NCI-H2196 (cell line): ENCODE data around the gene SLC26A2.
A peak's percentile ranks its signal among the peaks of the same experiment; 100 is the strongest.

Source experiments
- DNase-seq: peaks from one replicate; lab custom pipeline; 2025; ENCODE audit not compliant: unreplicated experiment; lab: John Stamatoyannopoulos, UW

The SLC26A2 gene

DNA sequence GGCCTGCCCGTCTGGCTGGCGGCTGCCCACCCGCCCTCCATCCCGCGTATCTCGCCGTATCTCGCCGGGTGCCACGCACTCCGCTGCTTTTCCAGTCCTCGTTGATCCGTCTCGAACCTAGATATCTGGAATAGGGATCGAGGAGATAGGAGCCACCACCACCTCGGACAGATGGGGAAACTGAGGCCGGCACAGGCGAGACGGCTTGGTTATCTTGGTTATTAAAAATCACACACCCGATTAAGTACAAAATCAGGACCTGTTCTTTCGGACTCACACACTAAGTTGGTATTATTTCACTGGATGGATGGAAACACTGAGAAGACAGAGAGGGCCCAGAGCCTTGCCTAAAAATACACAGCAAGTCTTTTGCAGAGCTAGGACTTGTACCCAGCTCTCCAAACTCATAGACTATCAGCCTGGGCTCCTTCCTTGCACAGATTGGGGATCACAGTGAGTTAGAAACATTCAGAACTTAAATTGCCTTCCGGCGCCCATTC lies 678 bp downstream of the SLC26A2 start:
- no peak for DNase-seq

DNA sequence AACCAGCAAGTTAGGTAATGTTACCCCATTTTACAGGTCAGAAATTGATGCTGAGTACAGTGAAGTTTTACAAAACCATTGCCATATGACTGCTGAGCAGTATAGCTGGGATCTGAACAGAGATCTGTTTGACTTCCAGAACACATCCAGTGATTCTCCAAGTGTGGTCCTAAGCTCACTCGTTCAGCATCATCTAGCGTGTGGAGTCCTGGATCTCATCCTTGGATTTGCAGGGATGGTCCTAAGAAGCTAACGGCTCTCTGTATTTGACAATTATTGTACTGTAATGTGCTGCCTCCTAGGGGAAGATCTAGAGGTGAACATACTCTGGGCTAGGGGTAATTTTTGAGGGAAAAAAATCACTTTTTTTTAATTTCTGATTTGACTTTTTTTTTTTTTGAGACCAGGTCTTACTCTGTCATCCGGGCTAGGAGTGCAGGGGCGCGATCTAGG lies 1.4 kb downstream of the SLC26A2 start:
- DNase-seq: peak; percentile 30

DNA sequence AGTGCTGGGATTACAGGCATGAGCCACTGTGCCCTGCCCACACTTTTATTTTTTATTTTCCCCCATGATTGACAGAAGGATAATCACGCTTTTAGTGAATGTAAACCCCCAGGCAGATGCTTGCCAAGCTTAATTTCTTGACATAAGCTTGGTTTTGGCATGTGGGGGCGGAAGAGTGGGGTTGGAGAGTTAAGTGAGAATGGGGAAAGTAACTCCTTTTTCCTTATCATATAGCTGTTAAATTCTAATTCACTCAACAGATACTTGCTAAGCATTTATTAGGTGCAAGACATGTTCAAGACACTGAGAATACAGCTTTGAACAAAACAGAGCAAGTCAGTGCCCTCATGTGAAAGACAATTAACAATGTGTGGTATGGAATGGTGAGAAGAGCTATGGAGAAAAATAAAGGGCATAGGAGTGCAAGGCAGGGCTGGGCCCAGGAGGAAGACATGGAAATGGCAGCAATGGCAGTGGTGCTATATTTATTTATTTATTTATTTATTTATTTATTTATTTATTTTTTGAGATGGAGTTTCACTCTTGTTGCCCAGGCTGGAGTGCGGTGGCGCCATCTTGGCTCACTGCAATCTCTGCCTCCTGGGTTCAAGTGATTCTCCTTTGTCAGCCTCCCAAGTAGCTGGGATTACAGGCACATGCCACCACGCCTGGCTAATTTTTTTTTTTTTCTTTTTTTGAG lies 2.2 kb downstream of the SLC26A2 start:
- no peak for DNase-seq

DNA sequence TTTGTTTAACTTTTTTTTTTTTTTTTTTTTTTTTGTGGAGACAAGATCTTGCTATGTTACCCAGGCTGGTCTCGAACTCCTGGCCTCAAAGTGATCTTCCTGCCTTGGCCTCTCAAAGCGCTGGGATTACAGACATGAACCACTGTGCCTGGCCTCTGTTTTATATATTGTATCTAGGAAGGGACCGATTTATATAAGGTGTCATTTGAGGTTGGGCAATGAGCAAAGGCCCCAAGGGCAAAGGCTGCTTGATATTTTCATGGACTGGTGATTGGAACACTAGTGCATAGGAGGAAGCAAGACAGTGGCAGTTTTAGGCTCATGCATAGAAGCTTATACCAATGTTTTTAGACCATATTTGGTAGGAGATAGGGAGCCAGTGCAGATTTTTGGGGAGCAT lies 3.2 kb downstream of the SLC26A2 start:
- DNase-seq: no peak

DNA sequence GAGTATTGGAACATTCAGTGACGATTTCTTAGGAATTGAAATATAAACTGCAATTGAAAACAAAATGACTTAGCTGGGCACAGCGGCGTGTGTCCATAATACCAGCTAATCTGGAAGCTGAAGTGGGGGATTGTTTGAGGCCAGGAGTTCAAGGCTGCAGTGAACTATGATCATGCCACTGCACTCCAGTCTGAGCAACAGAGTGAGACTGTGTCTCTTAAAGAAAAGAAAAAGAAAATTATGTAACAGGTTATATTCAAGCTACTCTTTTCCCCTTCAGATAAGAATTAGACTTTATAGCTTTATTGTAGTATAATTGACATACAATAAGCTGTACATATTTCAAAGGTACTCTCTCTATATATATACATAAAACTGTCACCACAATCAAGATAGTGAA lies 6.4 kb downstream of the SLC26A2 start:
- no peak for DNase-seq

DNA sequence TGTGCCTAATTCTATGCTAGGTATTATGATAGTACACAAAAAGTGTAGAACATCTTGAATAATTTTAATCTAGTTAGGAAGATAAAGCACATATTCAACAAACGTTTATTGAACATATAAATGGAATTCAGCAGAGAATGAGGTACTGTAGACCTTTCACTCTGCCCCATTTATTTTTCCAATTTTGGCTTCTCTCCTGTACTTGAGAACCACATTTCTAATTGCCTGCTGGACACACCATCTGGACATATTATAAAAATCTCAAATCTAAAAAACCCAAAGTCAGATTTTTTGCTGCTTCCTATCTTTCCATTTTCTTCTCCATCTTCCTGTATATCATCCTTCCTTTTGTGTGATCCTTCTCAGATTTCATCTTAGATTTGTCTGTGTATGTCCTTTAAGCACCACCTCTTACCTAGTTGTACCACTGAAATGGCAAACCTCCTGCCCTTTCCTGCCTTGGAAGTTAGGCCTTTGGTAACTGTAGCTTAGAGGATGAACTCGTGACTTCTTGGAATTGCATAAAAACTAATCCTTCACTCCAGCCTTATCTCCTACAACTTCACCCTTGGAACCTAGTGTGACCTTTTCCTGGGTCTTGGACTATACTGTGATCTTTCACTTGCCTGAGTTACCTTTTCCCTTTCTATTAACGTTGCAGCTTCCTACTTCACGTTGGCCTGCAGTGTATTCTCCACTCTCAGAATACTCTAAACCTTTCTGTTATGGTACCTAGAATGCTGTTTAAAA lies 8.8 kb downstream of the SLC26A2 start:
- no peak for DNase-seq

DNA sequence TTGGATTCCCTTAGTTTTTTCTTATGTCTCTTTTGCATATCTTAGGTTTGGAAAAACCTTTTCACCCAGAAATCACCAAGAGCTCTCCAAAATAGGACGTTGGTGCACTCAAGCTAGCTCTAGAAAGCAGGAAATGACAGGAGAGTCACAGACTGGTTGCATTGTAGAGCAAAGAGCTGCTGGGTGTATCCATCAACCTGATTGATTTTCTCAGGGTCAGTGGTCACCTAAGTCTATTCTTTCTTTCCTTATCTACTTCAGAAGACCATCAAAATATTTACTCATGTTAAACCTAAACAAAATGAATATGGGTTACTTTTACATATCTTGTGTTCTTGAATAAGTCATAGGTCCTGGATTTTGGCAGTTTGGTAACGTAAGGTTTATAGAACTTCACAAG lies 14.9 kb downstream of the SLC26A2 start:
- no peak for DNase-seq

DNA sequence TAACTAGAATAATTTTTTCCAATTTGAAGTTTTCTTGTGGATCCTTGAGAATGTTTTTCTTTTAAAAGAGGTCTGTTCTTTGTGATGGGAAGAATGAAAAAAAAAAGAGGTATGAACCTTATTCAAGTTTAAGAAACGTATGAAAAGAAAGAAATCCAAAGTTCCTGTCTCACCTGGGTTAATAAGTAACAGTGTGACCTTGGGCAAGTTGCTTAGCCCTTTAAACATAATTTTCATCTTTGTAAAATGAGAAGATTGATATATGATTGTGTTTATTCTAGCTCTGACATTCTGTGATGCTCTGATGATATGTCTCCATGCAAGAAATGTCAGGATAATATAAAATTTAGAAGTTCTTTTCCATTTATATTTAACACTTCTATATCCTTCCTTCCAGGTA lies 19.3 kb downstream of the SLC26A2 start:
- no peak for DNase-seq

DNA sequence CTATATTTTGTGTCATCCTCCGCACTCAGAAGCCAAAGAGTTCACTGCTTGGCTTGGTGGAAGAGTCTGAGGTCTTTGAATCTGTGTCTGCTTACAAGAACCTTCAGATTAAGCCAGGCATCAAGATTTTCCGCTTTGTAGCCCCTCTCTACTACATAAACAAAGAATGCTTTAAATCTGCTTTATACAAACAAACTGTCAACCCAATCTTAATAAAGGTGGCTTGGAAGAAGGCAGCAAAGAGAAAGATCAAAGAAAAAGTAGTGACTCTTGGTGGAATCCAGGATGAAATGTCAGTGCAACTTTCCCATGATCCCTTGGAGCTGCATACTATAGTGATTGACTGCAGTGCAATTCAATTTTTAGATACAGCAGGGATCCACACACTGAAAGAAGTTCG lies 20.6 kb downstream of the SLC26A2 start:
- DNase-seq: no peak

DNA sequence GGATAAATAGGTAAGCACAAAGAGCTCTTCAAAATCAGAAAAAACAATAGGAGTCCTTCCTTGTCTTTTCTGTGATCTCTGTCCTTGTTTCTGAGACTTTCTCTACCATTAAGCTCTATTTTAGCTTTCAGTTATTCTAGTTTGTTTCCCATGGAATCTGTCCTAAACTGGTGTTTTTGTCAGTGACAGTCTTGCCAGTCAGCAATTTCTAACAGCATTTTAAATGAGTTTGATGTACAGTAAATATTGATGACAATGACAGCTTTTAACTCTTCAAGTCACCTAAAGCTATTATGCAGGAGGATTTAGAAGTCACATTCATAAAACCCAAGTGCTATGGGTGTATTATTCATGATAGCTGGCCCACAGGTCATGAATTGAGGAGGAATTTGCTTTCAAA lies 21.9 kb downstream of the SLC26A2 start:
- DNase-seq: no peak

DNA sequence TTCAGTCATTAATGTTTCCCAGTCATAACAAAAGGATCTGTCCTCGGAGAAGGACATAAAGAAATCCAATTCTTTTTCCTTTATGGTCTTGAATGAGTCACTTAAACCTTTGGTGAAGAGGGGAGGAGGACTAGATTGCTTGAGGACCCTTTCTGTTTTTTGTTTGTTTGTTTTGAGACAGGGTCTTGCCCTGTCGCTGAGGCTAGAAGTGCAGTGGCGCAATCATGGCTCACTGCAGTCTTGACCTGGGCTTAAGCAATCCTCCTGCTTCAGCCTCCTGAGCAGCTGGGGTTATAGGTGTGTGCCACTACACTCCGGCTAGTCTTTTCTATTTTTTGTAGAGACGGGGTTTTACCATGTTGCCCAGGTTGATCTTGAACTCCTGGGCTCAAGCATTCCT lies 27.6 kb downstream of the SLC26A2 start:
- DNase-seq: no peak

DNA sequence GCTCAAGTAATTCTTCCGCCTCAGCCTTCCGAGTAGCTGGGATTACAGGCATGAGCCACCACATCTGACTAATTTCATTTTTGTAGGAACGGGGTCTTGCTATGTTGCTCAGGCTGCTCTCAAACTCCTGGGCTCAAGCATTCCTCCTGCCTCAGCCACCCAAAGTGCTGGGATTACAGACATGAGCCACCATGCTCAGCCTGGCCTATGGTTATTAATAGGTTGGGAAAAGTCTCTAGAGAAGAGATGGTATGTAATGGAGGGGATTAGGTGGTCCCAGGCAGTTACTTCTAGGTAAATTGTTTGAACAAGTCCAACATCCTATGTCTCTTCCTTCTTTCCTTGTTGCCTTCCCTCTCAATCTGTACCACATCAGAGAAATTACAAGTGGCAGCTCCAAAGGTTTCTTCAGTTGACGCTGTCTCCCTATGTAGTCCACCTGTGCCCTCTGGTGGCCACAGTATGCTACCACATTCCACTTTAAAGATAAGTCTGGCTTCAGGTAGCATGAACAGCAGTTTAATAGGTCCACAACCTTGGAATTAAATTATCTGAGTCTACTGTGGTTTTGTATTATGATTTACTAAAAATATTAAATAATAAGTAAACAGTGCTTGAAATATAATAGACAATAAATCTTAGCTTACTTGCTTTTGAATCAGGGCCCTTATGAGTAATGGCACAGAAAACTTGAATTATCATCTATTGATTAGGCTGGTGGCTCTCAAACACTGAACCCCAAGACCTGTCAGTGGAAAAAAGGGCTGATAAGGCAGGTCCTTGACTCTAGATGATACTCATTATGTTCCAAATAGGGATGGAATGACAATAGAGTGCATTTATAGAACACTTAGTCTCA lies 30.2 kb downstream of the SLC26A2 start:
- peak; percentile 78 for DNase-seq

DNA sequence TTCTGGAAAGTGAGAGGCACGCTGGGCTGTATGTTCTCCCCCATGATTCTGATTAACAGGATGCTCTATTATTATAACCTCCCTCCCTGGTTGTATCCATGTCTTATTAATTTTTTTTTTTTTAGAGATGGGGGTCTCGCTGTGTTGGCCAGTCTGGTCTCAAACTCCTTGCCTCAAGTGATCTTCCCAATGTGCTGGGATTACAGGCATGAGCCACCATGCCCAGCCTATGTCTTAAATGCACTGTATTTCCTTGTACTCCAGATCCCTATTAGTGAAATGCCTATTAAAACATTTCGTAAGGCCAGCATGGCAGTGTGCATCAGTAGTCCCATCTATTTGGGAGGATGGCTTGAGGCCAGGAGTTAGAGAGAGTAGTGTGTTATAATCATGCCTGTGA lies 32.9 kb downstream of the SLC26A2 start:
- no peak for DNase-seq

DNA sequence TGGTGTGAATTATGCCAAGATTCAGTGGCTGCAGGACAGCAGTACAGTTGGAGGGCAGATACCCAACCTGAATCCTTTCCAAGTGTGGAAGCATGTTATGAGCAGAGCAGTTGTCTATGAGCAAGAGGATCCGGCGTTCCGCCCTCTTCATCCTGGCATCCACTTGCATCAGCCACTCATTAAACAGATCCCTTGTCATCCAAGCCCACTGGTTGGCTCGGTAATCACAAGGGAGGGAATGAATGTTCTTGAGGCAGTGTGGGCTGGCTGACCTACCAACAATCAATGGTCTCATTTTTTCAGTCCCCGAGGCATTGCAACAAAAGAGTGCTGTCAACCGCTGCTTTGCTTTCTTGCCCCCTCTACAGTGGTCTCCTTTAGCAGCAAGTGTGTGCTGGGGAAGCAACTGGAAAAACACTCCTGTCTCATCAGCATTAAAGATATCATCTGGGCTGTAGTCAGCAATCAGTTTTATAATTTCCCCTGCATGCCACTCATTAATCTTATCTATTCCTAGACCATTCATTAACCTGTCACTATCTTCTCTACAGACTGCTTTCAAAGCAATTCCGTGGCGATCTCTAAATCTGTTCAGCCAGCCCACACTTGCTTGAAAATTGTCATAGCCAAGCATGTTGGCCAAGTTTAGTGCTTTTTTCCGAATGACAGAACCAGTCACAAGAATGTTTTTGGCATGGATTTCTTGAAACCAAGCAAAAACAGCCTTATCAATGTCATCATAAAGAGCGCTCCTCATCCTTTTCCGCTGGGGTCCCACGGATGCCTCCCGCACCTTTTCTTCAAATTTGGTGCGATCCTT lies 35.0 kb downstream of the SLC26A2 start:
- DNase-seq: no peak

DNA sequence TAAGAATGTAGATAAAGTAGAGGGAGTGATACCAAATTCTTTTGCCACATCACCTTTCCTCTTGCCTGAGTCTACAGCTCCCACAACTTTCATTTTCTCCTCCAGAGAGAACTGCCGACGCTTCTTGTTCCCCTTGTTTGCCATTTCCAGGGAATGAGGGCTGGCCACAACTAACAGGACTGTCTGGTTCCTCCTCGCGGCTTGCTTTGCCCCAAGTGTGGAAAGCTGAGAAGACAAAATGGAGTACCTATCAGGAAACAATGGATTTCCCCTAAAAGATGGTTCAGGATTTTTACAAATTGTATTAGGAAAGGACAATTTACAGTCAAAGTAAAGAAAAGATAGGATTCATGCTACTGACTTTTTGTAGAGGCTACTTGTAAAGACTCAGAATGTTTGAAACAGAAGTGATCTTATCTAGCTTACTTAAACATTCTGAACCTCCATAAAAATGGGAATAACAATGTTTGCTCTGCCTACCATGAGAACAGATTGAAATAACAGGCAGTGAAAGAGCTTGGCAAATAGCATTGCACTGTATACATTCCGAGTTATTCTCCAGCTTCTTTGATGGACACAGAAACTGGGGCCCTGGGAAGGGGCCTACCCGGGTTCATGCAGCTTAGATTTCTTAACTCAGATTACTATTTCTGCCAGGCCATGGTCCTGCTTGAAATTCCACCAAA lies 35.8 kb downstream of the SLC26A2 start:
- no peak for DNase-seq

DNA sequence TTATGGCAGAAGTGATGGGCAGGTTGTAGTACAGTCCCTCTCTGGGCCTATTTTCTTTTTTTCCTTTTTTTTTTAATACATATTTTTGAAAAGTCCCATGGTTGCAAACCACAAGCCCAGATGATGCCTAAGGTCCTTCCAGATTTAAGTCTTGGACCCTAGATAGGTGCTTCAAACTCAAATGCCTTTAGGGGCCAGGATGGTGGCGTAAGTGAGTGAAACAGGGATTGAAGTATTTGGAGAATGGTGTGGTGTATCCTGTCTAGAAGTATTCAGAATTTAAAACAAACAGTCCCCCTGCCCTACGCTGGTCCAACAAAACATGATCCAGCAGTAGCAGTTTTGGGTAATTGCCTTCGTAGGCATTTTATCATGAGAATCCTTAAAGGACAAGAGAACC lies 37.7 kb downstream of the SLC26A2 start:
- no peak for DNase-seq

DNA sequence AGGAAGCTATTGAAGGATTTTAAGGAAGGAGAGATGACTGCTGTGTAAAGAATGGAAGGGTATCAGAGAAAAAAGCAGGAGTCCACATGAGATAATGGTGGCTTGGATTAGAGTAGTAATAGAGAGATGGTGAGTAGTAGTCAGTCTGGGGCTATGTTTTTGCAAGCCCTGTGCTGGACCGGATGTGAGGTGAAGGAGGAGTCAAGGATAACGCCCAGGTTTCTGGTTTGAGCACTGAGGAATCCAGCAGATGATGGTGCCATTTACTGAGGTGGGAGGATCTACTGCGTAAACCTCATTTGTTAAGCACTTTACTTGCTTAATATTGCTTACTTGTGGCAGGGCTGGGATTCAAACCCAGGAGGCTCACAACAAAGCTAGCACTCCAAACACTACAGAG lies 38.8 kb downstream of the SLC26A2 start:
- DNase-seq: no peak

DNA sequence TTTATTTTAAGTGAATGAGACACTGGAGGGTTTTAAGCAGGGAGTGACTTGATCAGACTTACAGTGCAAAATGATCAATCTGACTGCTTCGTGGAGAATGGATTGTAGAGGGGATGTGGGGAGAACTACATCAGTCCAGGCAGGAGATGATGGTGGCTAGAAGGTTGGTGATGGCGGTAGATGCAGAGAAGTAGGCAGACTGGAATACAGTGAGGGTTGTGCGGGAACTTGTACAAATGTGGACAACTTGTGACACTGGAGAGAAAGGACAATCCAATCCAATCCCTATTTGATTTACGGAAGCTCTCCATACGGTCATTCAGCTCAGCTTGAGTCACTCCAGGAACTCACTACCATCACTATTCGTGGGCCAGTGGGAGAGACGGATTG lies 39.3 kb downstream of the SLC26A2 start:
- DNase-seq: no peak

DNA sequence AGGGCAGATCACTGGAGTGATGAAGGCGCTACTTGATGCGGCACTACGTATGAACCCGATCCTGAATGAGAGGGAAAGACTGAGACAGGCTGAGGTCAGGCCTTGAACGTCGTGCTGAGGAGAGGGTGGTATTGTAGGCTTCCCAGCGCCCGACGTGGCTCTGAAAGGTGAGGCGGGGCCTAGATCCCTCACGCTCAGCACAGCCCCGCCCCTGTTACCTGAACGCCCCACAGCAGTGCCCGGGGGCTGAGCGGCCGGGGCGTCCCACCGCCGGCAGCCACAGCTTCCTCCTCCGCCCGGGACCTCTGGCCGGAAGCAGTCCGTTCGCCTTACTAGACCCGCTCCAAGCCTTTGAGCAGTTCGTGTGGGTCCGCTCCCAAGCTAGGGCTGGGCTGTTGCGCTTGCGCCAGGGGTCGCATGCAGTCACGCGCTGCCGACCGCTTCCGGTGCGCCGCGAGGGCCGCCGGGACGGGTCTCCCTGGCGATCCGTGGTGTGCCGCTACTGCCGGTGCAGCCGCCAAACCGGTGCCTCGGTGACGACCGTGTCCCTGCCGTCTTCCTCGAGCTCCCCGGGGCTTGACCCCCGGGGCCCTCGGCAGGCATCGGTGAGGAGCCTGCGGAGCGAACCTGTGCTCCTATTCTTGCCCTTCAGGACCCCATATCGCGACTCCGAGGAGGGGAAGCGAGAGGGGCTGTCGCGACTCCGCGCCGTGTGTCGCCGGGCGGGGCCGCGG lies 39.9 kb downstream of the SLC26A2 start, which contains the start of the genes HMGXB3 and TIGD6:
HMGXB3 (plus strand) TSS at position 484 of the 734 bp plus-strand sequence. CDS start 4,114 bp downstream, outside the sequence.
TIGD6 (minus strand) TSS at position 399 of the 734 bp plus-strand sequence. CDS start 4,306 bp downstream, outside the sequence.
- DNase-seq: peak; percentile 94
